Gastrocnemius medialis (tissue), 4 donors: ENCODE results near the gene FAP. TPM values are rescaled to one million over a fixed set of nuclear protein-coding genes. Genes with fewer than 3 reads are reported as not detected.

ENCODE experiments used
- ATAC-seq, 2 donors: fragments of 150-250 bp; one replicate each; pipeline ENCODE4 v1.9.1; 2016
- DNase-seq, 2 donors: peaks; one replicate each; pipeline ENCODE4 v3.0.0-alpha.2; 2019
- H3K27ac ChIP-seq, 4 donors: fragments of 200-600 bp; sonication (generic); 1 replicate in 1 of 4; 2 replicates in 3 of 4; pipeline ENCODE4 v1.5.1; 2016 to 2018; ENCODE audit warnings: mild to moderate bottlenecking in 2 of 4, moderate library complexity in 1 of 4
- H3K27me3 ChIP-seq, 3 donors: fragments of 200-600 bp; sonication (generic) in 2 of 3; 1 replicate in 1 of 3; 2 replicates in 2 of 3; pipeline versions ENCODE4 v1.5.1 to v1.6.0; 2016 to 2019; ENCODE audit warnings: mild to moderate bottlenecking in 1 of 3, moderate library complexity in 1 of 3
- H3K36me3 ChIP-seq, 2 donors: fragments of 200-600 bp; sonication (generic) in 1 of 2; one replicate each; pipeline ENCODE4 v1.5.1; 2017 to 2018
- H3K4me1 ChIP-seq, 2 donors: fragments of 200-600 bp; sonication (generic) in 1 of 2; one replicate each; pipeline ENCODE4 v1.5.1; 2016 to 2017; ENCODE audit warnings: mild to moderate bottlenecking in 2 of 2
- H3K4me3 ChIP-seq, 4 donors: fragments of 200-600 bp; sonication (generic) in 3 of 4; 1 replicate in 1 of 4; 2 replicates in 3 of 4; pipeline ENCODE4 v1.5.1; 2016 to 2019; ENCODE audit warnings: mild to moderate bottlenecking in 2 of 4
- H3K9me3 ChIP-seq, 3 donors: fragments of 200-600 bp; sonication (generic) in 2 of 3; 1 replicate in 1 of 3; 2 replicates in 2 of 3; pipeline ENCODE4 v1.5.1; 2016 to 2019
- POLR2A ChIP-seq, 2 donors: fragments of 450-650 bp; IDR thresholded peaks; one replicate each; pipeline ENCODE4 v1.6.1; 2017; ENCODE audit warnings: antibody characterized with exemption in 2 of 2, mild to moderate bottlenecking in 2 of 2, moderate library complexity in 2 of 2
- in situ Hi-C, 4 donors: fragments of 200-750 bp; cut with MboI; loops; one replicate each; pipeline versions ENCODE4 v1.15.0 to v1.8.0; 2017; ENCODE audit warnings: low sequenced_read_pairs in 4 of 4
- intact Hi-C: fragments of 100-400 bp; cut with DNase I; formaldehyde crosslinking; loops from one replicate; pipeline ENCODE4 v1.15.1; 2023; ENCODE audit warnings: low total_unique reads
- total RNA-seq, 4 donors: library from RNA; depleted of rRNA; stranded (reverse); fragments of >200 nt; gene quantifications; one replicate each; pipeline versions ENCODE4 v1.1.0 to v1.2.3, GENCODE V29; 2016
- TF ChIP-seq, protein P1 (sequence below), 5 experiments: fragments of 450-650 bp in 3 of 5; fragments of 200-600 bp in 2 of 5; sonication (generic) in 2 of 5; IDR thresholded peaks in 4 of 5; conservative IDR thresholded peaks in 1 of 5; 1 replicate in 4 of 5; 2 replicates in 1 of 5; pipeline ENCODE4 v1.5.1; 2016 to 2019; ENCODE audit warnings: antibody characterized with exemption in 5 of 5, mild to moderate bottlenecking in 3 of 5, moderate library complexity in 3 of 5

FAP gene
- total RNA-seq, 4 donors from 2014 or later: 4.8 to 10.1 (median 7.0) TPM; not detected in 1

- no peak for DNase-seq
- TF ChIP-seq, protein P1, sequence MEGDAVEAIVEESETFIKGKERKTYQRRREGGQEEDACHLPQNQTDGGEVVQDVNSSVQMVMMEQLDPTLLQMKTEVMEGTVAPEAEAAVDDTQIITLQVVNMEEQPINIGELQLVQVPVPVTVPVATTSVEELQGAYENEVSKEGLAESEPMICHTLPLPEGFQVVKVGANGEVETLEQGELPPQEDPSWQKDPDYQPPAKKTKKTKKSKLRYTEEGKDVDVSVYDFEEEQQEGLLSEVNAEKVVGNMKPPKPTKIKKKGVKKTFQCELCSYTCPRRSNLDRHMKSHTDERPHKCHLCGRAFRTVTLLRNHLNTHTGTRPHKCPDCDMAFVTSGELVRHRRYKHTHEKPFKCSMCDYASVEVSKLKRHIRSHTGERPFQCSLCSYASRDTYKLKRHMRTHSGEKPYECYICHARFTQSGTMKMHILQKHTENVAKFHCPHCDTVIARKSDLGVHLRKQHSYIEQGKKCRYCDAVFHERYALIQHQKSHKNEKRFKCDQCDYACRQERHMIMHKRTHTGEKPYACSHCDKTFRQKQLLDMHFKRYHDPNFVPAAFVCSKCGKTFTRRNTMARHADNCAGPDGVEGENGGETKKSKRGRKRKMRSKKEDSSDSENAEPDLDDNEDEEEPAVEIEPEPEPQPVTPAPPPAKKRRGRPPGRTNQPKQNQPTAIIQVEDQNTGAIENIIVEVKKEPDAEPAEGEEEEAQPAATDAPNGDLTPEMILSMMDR (IDR thresholded peaks at IDR 0.05 in 4 of 5, conservative IDR thresholded peaks at IDR 0.05 in 1 of 5): no peak
- no peak for TF ChIP-seq POLR2A (IDR thresholded peaks at IDR 0.05)
- intact Hi-C loops (no loop called here), in situ Hi-C loops (no loop called here)
- no peaks in the 10 kb centered on the region for H3K36me3 ChIP-seq
- H3K27ac ChIP-seq: no peak overlapping the region
- no peaks in the 10 kb centered on the region for H3K4me1 ChIP-seq
- no peak for ATAC-seq
- no peaks in the 10 kb centered on the region for H3K9me3 ChIP-seq
- no peaks in the 10 kb centered on the region for H3K27me3 ChIP-seq
- H3K4me3 ChIP-seq: no peak overlapping the region
These were observed 68.5 kb downstream of the FAP start for GRCh38 chr2:162174746-162175145.

DNA sequence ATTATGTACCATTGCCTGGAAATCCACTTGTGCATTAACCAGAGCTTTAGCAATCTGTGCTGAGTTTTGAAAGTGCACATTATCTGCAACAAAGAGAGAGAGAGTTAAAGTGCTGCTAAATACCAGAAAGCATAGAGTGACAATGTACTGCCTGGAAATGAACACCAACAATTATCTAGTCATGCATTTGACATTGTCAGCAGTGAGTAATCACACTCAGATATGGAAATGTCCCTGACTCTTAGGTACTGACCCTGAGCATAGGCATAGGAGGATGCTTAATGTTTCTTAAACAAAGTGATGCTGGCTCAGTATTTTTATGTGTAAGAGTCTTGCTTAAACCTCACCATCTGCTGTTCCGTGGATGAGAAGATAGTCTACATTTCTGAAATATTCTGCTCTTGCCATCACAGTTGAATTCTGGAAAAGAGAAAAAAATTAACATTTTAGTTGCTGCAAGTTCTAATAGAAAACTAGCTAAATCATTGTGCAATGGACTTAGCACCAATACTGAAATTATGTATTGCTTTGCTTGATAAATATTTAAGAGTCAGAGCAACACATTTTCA lies 70.4 kb downstream of the FAP start:
- ATAC-seq: no peak
- Histone ChIP-seq H3K9me3 (no peaks in the 10 kb centered on the region), H3K4me3 (no peak overlapping the region), H3K27me3 (no peaks in the 10 kb centered on the region), H3K27ac (no peak overlapping the region), H3K36me3 (no peaks in the 10 kb centered on the region), H3K4me1 (no peaks in the 10 kb centered on the region)
- TF ChIP-seq POLR2A (IDR thresholded peaks at IDR 0.05): no peak
- TF ChIP-seq, protein P1 (IDR thresholded peaks at IDR 0.05 in 4 of 5, conservative IDR thresholded peaks at IDR 0.05 in 1 of 5): no peak
- in situ Hi-C loops: no loop called here
- no peak for DNase-seq
- intact Hi-C loops: no loop called here

GRCh38 chr2:162166745-162167144 lies 76.5 kb downstream of the FAP start:
- H3K27ac ChIP-seq: no peak overlapping the region
- DNase-seq (no peak), ATAC-seq (no peak)
- H3K27me3 ChIP-seq: no peaks in the 10 kb centered on the region
- TF ChIP-seq, protein P1 (IDR thresholded peaks at IDR 0.05 in 4 of 5, conservative IDR thresholded peaks at IDR 0.05 in 1 of 5): no peak
- no peak for TF ChIP-seq POLR2A (IDR thresholded peaks at IDR 0.05)
- H3K9me3 ChIP-seq: no peaks in the 10 kb centered on the region
- H3K36me3 ChIP-seq: no peaks in the 10 kb centered on the region
- in situ Hi-C loops (no loop called here), intact Hi-C loops (no loop called here)
- H3K4me1 ChIP-seq: no peaks in the 10 kb centered on the region
- no peak overlapping the region for H3K4me3 ChIP-seq

- intact Hi-C loops: no loop called here
- no peak overlapping the region for H3K4me3 ChIP-seq
- no peaks in the 10 kb centered on the region for H3K36me3 ChIP-seq
- no peaks in the 10 kb centered on the region for H3K4me1 ChIP-seq
- in situ Hi-C loops: no loop called here
- TF ChIP-seq, protein P1 (IDR thresholded peaks at IDR 0.05 in 4 of 5, conservative IDR thresholded peaks at IDR 0.05 in 1 of 5): no peak
- no peak for TF ChIP-seq POLR2A (IDR thresholded peaks at IDR 0.05)
- no peak overlapping the region for H3K27ac ChIP-seq
- ATAC-seq (no peak), DNase-seq (no peak)
- H3K9me3 ChIP-seq: no peaks in the 10 kb centered on the region
- no peaks in the 10 kb centered on the region for H3K27me3 ChIP-seq
These were observed 77.1 kb downstream of the FAP start for GRCh38 chr2:162166174-162166573.

- intact Hi-C loops (no loop called here), in situ Hi-C loops (no loop called here)
- no peak overlapping the region for H3K27ac ChIP-seq
These were observed 78.4 kb downstream of the FAP start for GRCh38 chr2:162164802-162165201.

More at GRCh38 chr2:162164802-162165201, 78.4 kb downstream of the FAP start:
- DNase-seq (no peak), ATAC-seq (no peak)
- H3K9me3 ChIP-seq: no peaks in the 10 kb centered on the region
- no peaks in the 10 kb centered on the region for H3K4me1 ChIP-seq
- H3K4me3 ChIP-seq: no peak overlapping the region
- H3K27me3 ChIP-seq: no peaks in the 10 kb centered on the region
- TF ChIP-seq POLR2A (IDR thresholded peaks at IDR 0.05): no peak
- TF ChIP-seq, protein P1 (IDR thresholded peaks at IDR 0.05 in 4 of 5, conservative IDR thresholded peaks at IDR 0.05 in 1 of 5): no peak
- no peaks in the 10 kb centered on the region for H3K36me3 ChIP-seq
